GM13976 (cell line): Measurements from ENCODE around the gene ZNF503.

Experiments used
- DNase-seq: peaks from one replicate; pipeline ENCODE4 v3.0.0; 2012; ENCODE audit warnings: low spot score
- CTCF ChIP-seq: IDR thresholded peaks from 2 replicates; pipeline ENCODE4 v1.5.1; 2012; ENCODE audit warnings: borderline replicate concordance, mild to moderate bottlenecking; ENCODE audit not compliant: insufficient read depth; ENCODE audit errors: extremely low read depth, missing control alignments, control extremely low read depth
- in situ Hi-C: fragments of 300-500 bp; cut with MboI; formaldehyde crosslinking; loops from one replicate; pipeline ENCODE4 v1.12.0; 2022; ENCODE audit warnings: low sequenced_read_pairs, mixed read lengths, inconsistent platforms; ENCODE audit not compliant: unreplicated experiment

ZNF503 gene

GRCh38 chr10:75446508-75446907 lies 44.9 kb upstream of the ZNF503 start:
- DNase-seq: no peak
- in situ Hi-C loops: no loop called here
- no peak for TF ChIP-seq CTCF

GRCh38 chr10:75444781-75445386 lies 43.3 kb upstream of the ZNF503 start:
- TF ChIP-seq CTCF: no peak
- no peak for DNase-seq
- in situ Hi-C loops: no loop called here

- no peak for DNase-seq
- no peak for TF ChIP-seq CTCF
- in situ Hi-C loops: no loop called here
These were observed 41.8 kb upstream of the ZNF503 start for GRCh38 chr10:75443362-75443761.

- in situ Hi-C loops: no loop called here
- TF ChIP-seq CTCF: no peak
- DNase-seq: no peak
These were observed 40.1 kb upstream of the ZNF503 start for GRCh38 chr10:75441682-75442081.

- TF ChIP-seq CTCF: no peak
- in situ Hi-C loops: no loop called here
- no peak for DNase-seq
These were observed 39.6 kb upstream of the ZNF503 start for GRCh38 chr10:75441196-75441595.

GRCh38 chr10:75440271-75440793 lies 38.8 kb upstream of the ZNF503 start:
- no peak for DNase-seq

More at GRCh38 chr10:75440271-75440793, 38.8 kb upstream of the ZNF503 start:
- in situ Hi-C loops: no loop called here
- no peak for TF ChIP-seq CTCF
